HepG2 (cell line): ENCODE measurements around the gene KCNMA1. TPM values are rescaled to one million over a fixed set of nuclear protein-coding genes. Genes with fewer than 3 reads are reported as not detected.

Experiments
- CBX5 ChIP-seq: sonication (generic); formaldehyde crosslinking; IDR thresholded peaks from 2 replicates; pipeline ENCODE4 v1.4.0; 2020; ENCODE audit warnings: missing genetic modification reagents, borderline replicate concordance
- CEBPB ChIP-seq: IDR thresholded peaks from 2 replicates; pipeline ENCODE4 v1.6.1; 2011; ENCODE audit warnings: low read depth, low read length, improper control_type of control experiment, borderline replicate concordance
- CHD2 ChIP-seq: IDR thresholded peaks from 2 replicates; pipeline ENCODE4 v1.6.1; 2011; ENCODE audit warnings: low read depth, low read length, improper control_type of control experiment
- CREM ChIP-seq, 2 experiments: sonication (generic) in 1 of 2; formaldehyde crosslinking in 1 of 2; IDR thresholded peaks; 2 replicates each; pipeline versions ENCODE4 v1.4.0 to v1.6.1; 2016 to 2020; ENCODE audit warnings: antibody characterized with exemption in 1 of 2, mild to moderate bottlenecking in 1 of 2, missing genetic modification reagents in 1 of 2
- ELF4 ChIP-seq: sonication (generic); formaldehyde crosslinking; IDR thresholded peaks from 2 replicates; pipeline ENCODE4 v1.5.0; 2020; ENCODE audit warnings: missing genetic modification reagents, mild to moderate bottlenecking, moderate library complexity, borderline replicate concordance
- GATA4 ChIP-seq: sonication (generic); IDR thresholded peaks from 2 replicates; pipeline ENCODE4 v1.6.1; 2016; ENCODE audit warnings: antibody characterized with exemption, low read depth, borderline replicate concordance
- HNF4G ChIP-seq, 2 experiments: sonication (generic) in 1 of 2; formaldehyde crosslinking in 1 of 2; IDR thresholded peaks; 2 replicates each; pipeline versions ENCODE4 v1.4.0 to v1.6.1; 2011 to 2020; ENCODE audit warnings: borderline replicate concordance in 2 of 2, low read depth in 2 of 2, mild to moderate bottlenecking in 2 of 2, low read length in 1 of 2, missing genetic modification reagents in 1 of 2, moderate library complexity in 1 of 2
- ISL2 ChIP-seq: sonication (generic); formaldehyde crosslinking; IDR thresholded peaks from 2 replicates; pipeline ENCODE4 v1.5.0; 2020; ENCODE audit warnings: missing genetic modification reagents
- MIXL1 ChIP-seq: IDR thresholded peaks from 2 replicates; pipeline ENCODE4 v1.6.1; 2016
- NBN ChIP-seq: fragments of 450-650 bp; conservative IDR thresholded peaks from 2 replicates; pipeline ENCODE4 v1.6.1; 2017
- NRL ChIP-seq: sonication (generic); formaldehyde crosslinking; IDR thresholded peaks from 2 replicates; pipeline ENCODE4 v1.5.0; 2020; ENCODE audit warnings: missing genetic modification reagents, mild to moderate bottlenecking, moderate library complexity, borderline replicate concordance
- PHF20 ChIP-seq: sonication (generic); formaldehyde crosslinking; IDR thresholded peaks from 2 replicates; pipeline ENCODE4 v1.5.0; 2020; ENCODE audit warnings: mild to moderate bottlenecking, missing genetic modification reagents
- SAP130 ChIP-seq: IDR thresholded peaks from 2 replicates; pipeline ENCODE4 v1.6.1; 2016; ENCODE audit warnings: low read depth
- SIX1 ChIP-seq: sonication (generic); formaldehyde crosslinking; IDR thresholded peaks from 2 replicates; pipeline ENCODE4 v1.4.0; 2020; ENCODE audit warnings: missing genetic modification reagents, borderline replicate concordance
- SP5 ChIP-seq: IDR thresholded peaks from 2 replicates; pipeline ENCODE4 v1.6.1; 2016; ENCODE audit warnings: low read depth, borderline replicate concordance
- TBX3 ChIP-seq: fragments of 450-650 bp; IDR thresholded peaks from 2 replicates; pipeline ENCODE4 v1.6.1; 2017; ENCODE audit warnings: antibody characterized with exemption, mild to moderate bottlenecking, inconsistent platforms, borderline replicate concordance
- ZMYM4 ChIP-seq: sonication (generic); formaldehyde crosslinking; IDR thresholded peaks from 2 replicates; pipeline ENCODE4 v1.8.1; 2023; ENCODE audit warnings: mild to moderate bottlenecking, missing genetic modification reagents
- ZNF670 ChIP-seq: sonication (generic); formaldehyde crosslinking; IDR thresholded peaks from 2 replicates; pipeline ENCODE4 v1.8.0; 2022; ENCODE audit warnings: mild to moderate bottlenecking, missing genetic modification reagents, borderline replicate concordance
- ZNF746 ChIP-seq: sonication (generic); formaldehyde crosslinking; IDR thresholded peaks from 2 replicates; pipeline ENCODE4 v1.8.0; 2022; ENCODE audit warnings: mild to moderate bottlenecking, missing genetic modification reagents
- polyA plus RNA-seq, 8 experiments: library from polyadenylated mRNA; depleted of rRNA in 3 of 8; stranded (reverse) in 7 of 8; unstranded in 1 of 8; fragments of >200 nt; fragmentation: Illumina TruSeq in 4 of 8; extraction: Trizol in 4 of 8; gene quantifications; 2 replicates each; pipeline versions ENCODE4 v1.2.1 to v1.2.3, GENCODE V29; 2011 to 2016; ENCODE audit warnings: low read depth in 4 of 8, missing spikeins in 1 of 8, mixed read lengths in 1 of 8; ENCODE audit not compliant: insufficient read depth in 1 of 8
- total RNA-seq, 5 experiments: library from RNA; depleted of rRNA; stranded (reverse); fragments of >200 nt; fragmentation: Illumina TruSeq; extraction: Trizol; gene quantifications; 2 replicates each; pipeline ENCODE4 v1.2.3, GENCODE V29; 2016; ENCODE audit warnings: low read depth in 1 of 5
- TF ChIP-seq, protein P1 (sequence below): sonication (generic); formaldehyde crosslinking; IDR thresholded peaks from 2 replicates; pipeline ENCODE4 v1.4.0; 2020; ENCODE audit warnings: missing genetic modification reagents
- TF ChIP-seq, protein P2 (sequence below): sonication (generic); formaldehyde crosslinking; IDR thresholded peaks from 2 replicates; pipeline ENCODE4 v1.4.0; 2020; ENCODE audit warnings: missing genetic modification reagents
- TF ChIP-seq, protein P3 (sequence below): sonication (generic); formaldehyde crosslinking; IDR thresholded peaks from 2 replicates; pipeline ENCODE4 v1.4.0; 2020; ENCODE audit warnings: mild to moderate bottlenecking, missing genetic modification reagents

The KCNMA1 gene
- total and polyA plus RNA-seq, 2 of the 13 experiments (the other 11 are each of a cell fraction or from before 2014, with no cell fraction given), result 0.02 TPM; not detected in 1

- no peak for TF ChIP-seq ZNF746
- TF ChIP-seq, protein P1, sequence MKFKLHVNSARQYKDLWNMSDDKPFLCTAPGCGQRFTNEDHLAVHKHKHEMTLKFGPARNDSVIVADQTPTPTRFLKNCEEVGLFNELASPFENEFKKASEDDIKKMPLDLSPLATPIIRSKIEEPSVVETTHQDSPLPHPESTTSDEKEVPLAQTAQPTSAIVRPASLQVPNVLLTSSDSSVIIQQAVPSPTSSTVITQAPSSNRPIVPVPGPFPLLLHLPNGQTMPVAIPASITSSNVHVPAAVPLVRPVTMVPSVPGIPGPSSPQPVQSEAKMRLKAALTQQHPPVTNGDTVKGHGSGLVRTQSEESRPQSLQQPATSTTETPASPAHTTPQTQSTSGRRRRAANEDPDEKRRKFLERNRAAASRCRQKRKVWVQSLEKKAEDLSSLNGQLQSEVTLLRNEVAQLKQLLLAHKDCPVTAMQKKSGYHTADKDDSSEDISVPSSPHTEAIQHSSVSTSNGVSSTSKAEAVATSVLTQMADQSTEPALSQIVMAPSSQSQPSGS (CRISPR knock-in tag), result 0 out of 2 replicates have a peak, but pooled peaks have one; percentile 26
- TF ChIP-seq ISL2, result peak; percentile 87
- TF ChIP-seq TBX3, result peak; percentile 74; the same call in 1 of the 2 replicates
- TF ChIP-seq, protein P2, sequence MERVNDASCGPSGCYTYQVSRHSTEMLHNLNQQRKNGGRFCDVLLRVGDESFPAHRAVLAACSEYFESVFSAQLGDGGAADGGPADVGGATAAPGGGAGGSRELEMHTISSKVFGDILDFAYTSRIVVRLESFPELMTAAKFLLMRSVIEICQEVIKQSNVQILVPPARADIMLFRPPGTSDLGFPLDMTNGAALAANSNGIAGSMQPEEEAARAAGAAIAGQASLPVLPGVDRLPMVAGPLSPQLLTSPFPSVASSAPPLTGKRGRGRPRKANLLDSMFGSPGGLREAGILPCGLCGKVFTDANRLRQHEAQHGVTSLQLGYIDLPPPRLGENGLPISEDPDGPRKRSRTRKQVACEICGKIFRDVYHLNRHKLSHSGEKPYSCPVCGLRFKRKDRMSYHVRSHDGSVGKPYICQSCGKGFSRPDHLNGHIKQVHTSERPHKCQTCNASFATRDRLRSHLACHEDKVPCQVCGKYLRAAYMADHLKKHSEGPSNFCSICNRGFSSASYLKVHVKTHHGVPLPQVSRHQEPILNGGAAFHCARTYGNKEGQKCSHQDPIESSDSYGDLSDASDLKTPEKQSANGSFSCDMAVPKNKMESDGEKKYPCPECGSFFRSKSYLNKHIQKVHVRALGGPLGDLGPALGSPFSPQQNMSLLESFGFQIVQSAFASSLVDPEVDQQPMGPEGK (CRISPR knock-in tag), result peak; percentile 48; the same call in 1 of the 2 replicates
- TF ChIP-seq SP5, result peak; percentile 93
- peak; percentile 32; the same call in 1 of the 2 replicates for TF ChIP-seq ZMYM4 (CRISPR knock-in tag)
- peak; percentile 33; the same call in 1 of the 2 replicates for TF ChIP-seq SAP130 (CRISPR knock-in tag)
- TF ChIP-seq PHF20 (CRISPR knock-in tag), result no peak
- TF ChIP-seq CEBPB, result 0 out of 2 replicates have a peak, but pooled peaks have one; percentile 9
- 0 out of 2 replicates have a peak, but pooled peaks have one; percentile 18 for TF ChIP-seq MIXL1 (CRISPR knock-in tag)
- TF ChIP-seq GATA4, result peak; percentile 25; the same call in 1 of the 2 replicates
- TF ChIP-seq ELF4 (CRISPR knock-in tag), result no peak
- no peak for TF ChIP-seq CBX5 (CRISPR knock-in tag)
- TF ChIP-seq SIX1 (CRISPR knock-in tag), result peak; percentile 30; the same call in 1 of the 2 replicates
- peak; percentile 59 for TF ChIP-seq CREM (IDR thresholded peaks at IDR 0.05)
- TF ChIP-seq CREM (CRISPR knock-in tag; IDR thresholded peaks at IDR 0.05), result no peak
- TF ChIP-seq HNF4G (IDR thresholded peaks at IDR 0.05; ENCODE audit: borderline replicate concordance, low read depth, low read length), result peak; percentile 87
- TF ChIP-seq HNF4G (CRISPR knock-in tag; IDR thresholded peaks at IDR 0.05; ENCODE audit: borderline replicate concordance, low read depth), result peak; percentile 83; the same call in 1 of the 2 replicates
- TF ChIP-seq CHD2, result no peak
- no peak for TF ChIP-seq ZNF670 (CRISPR knock-in tag)
- no peak for TF ChIP-seq NRL (CRISPR knock-in tag)
- TF ChIP-seq, protein P3, sequence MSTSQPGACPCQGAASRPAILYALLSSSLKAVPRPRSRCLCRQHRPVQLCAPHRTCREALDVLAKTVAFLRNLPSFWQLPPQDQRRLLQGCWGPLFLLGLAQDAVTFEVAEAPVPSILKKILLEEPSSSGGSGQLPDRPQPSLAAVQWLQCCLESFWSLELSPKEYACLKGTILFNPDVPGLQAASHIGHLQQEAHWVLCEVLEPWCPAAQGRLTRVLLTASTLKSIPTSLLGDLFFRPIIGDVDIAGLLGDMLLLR, result no peak
- TF ChIP-seq NBN, result no peak
These were observed 303.8 kb downstream of the KCNMA1 start (continued) for GRCh38 chr10:77333610-77334340.
